ENCODE results near the gene PRKN.

Gene PRKN

GRCh38 chr6:162179196-162179951, 548.2 kb downstream of the PRKN start:
- no peak overlapping the region for H3K4me3 ChIP-seq (ENCODE audit: severe bottlenecking)
- no peaks in the 10 kb centered on the region for H3K9me3 ChIP-seq (ENCODE audit: severe bottlenecking)
- DNase-seq (ENCODE audit: low spot score) (no peak), ATAC-seq (ENCODE audit: low read depth) (no peak)
- H3K27ac ChIP-seq (ENCODE audit: poor library complexity, severe bottlenecking), result no peak overlapping the region
- no peaks in the 10 kb centered on the region for H3K36me3 ChIP-seq (ENCODE audit: low read depth)
- TF ChIP-seq CTCF (IDR thresholded peaks at IDR 0.05; ENCODE audit: poor library complexity, severe bottlenecking), result no peak
- H3K4me1 ChIP-seq (ENCODE audit: insufficient read depth, poor library complexity, severe bottlenecking), result no peaks in the 10 kb centered on the region
- H3K27me3 ChIP-seq (ENCODE audit: insufficient read depth, poor library complexity, severe bottlenecking), result no peaks in the 10 kb centered on the region

- Histone ChIP-seq H3K36me3 (ENCODE audit: low read depth) (no peaks in the 10 kb centered on the region), H3K9me3 (ENCODE audit: severe bottlenecking) (no peaks in the 10 kb centered on the region), H3K27ac (ENCODE audit: poor library complexity, severe bottlenecking) (no peak overlapping the region), H3K4me3 (ENCODE audit: severe bottlenecking) (no peak overlapping the region), H3K4me1 (ENCODE audit: insufficient read depth, poor library complexity, severe bottlenecking) (no peaks in the 10 kb centered on the region), H3K27me3 (ENCODE audit: insufficient read depth, poor library complexity, severe bottlenecking) (no peaks in the 10 kb centered on the region)
- no peak for ATAC-seq (ENCODE audit: low read depth)
- TF ChIP-seq CTCF (IDR thresholded peaks at IDR 0.05; ENCODE audit: poor library complexity, severe bottlenecking), result no peak
- no peak for DNase-seq (ENCODE audit: low spot score)
Measured at GRCh38 chr6:162178666-162179065, 548.9 kb downstream of the PRKN start.

- no peak for DNase-seq (ENCODE audit: low spot score)
- H3K27me3 ChIP-seq (ENCODE audit: insufficient read depth, poor library complexity, severe bottlenecking), result no peaks in the 10 kb centered on the region
- no peaks in the 10 kb centered on the region for H3K36me3 ChIP-seq (ENCODE audit: low read depth)
- no peak overlapping the region for H3K27ac ChIP-seq (ENCODE audit: poor library complexity, severe bottlenecking)
- ATAC-seq (ENCODE audit: low read depth), result no peak
- no peak overlapping the region for H3K4me3 ChIP-seq (ENCODE audit: severe bottlenecking)
- no peak for TF ChIP-seq CTCF (IDR thresholded peaks at IDR 0.05; ENCODE audit: poor library complexity, severe bottlenecking)
- H3K4me1 ChIP-seq (ENCODE audit: insufficient read depth, poor library complexity, severe bottlenecking), result no peaks in the 10 kb centered on the region
- no peaks in the 10 kb centered on the region for H3K9me3 ChIP-seq (ENCODE audit: severe bottlenecking)
Measured at GRCh38 chr6:162178266-162178665, 549.3 kb downstream of the PRKN start.

- H3K9me3 ChIP-seq (ENCODE audit: severe bottlenecking), result no peaks in the 10 kb centered on the region
- ATAC-seq (ENCODE audit: low read depth) (peak; percentile 46; the same call in 1 of the 3 replicates), DNase-seq (ENCODE audit: low spot score) (no peak)
- TF ChIP-seq CTCF (IDR thresholded peaks at IDR 0.05; ENCODE audit: poor library complexity, severe bottlenecking), result peak; percentile 17
- no peaks in the 10 kb centered on the region for H3K4me1 ChIP-seq (ENCODE audit: insufficient read depth, poor library complexity, severe bottlenecking)
- H3K36me3 ChIP-seq (ENCODE audit: low read depth), result no peaks in the 10 kb centered on the region
- H3K4me3 ChIP-seq (ENCODE audit: severe bottlenecking), result no peak overlapping the region
- no peaks in the 10 kb centered on the region for H3K27me3 ChIP-seq (ENCODE audit: insufficient read depth, poor library complexity, severe bottlenecking)
- H3K27ac ChIP-seq (ENCODE audit: poor library complexity, severe bottlenecking), result no peak overlapping the region
Measured at GRCh38 chr6:162177746-162178145, 549.8 kb downstream of the PRKN start.

GRCh38 chr6:162173466-162173865, 554.1 kb downstream of the PRKN start:
- H3K27ac ChIP-seq (ENCODE audit: poor library complexity, severe bottlenecking), result no peak overlapping the region
- H3K36me3 ChIP-seq (ENCODE audit: low read depth), result no peaks in the 10 kb centered on the region
- H3K9me3 ChIP-seq (ENCODE audit: severe bottlenecking), result no peaks in the 10 kb centered on the region
- H3K4me3 ChIP-seq (ENCODE audit: severe bottlenecking), result no peak overlapping the region
- H3K4me1 ChIP-seq (ENCODE audit: insufficient read depth, poor library complexity, severe bottlenecking), result no peaks in the 10 kb centered on the region
- no peaks in the 10 kb centered on the region for H3K27me3 ChIP-seq (ENCODE audit: insufficient read depth, poor library complexity, severe bottlenecking)
- TF ChIP-seq CTCF (IDR thresholded peaks at IDR 0.05; ENCODE audit: poor library complexity, severe bottlenecking), result no peak
- DNase-seq (ENCODE audit: low spot score) (no peak), ATAC-seq (ENCODE audit: low read depth) (no peak)
